Activated CD4-positive, alpha-beta T cell treated with anti-CD3 and anti-CD28 coated beads, Interleukin-2, Interleukin-4, amounts not matched to agents 100 ng/mL and 50 ng/mL, durations not matched to agents 16 hours and 8 hours (primary cell): ENCODE data around the gene OR2L8.

Source experiments
- DNase-seq: peaks from one replicate; pipeline ENCODE4 v3.0.0-alpha.2; 2020; ENCODE audit warnings: low spot score

The OR2L8 gene

GRCh38 chr1:247992986-247993385, 44.3 kb downstream of the OR2L8 start:
- no peak for DNase-seq

GRCh38 chr1:247998811-247999210, 50.2 kb downstream of the OR2L8 start:
- no peak for DNase-seq
